GM12878 (cell line): ENCODE data around the gene LRCH4.

ENCODE experiments used
- POLR2AphosphoS2 ChIP-seq: IDR thresholded peaks from 2 replicates; pipeline ENCODE4 v1.6.1; 2011; ENCODE audit warnings: low read depth, mild to moderate bottlenecking, low read length, improper control_type of control experiment, moderate library complexity
- RAD21 ChIP-seq: IDR thresholded peaks from 2 replicates; pipeline ENCODE4 v1.6.1; 2011; ENCODE audit warnings: mild to moderate bottlenecking, low read depth, low read length, moderate library complexity; ENCODE audit not compliant: insufficient read depth
- RFX5 ChIP-seq: IDR thresholded peaks from 2 replicates; pipeline ENCODE4 v1.6.1; 2011; ENCODE audit warnings: low read depth, low read length, improper control_type of control experiment
- TCF7 ChIP-seq: IDR thresholded peaks from 2 replicates; pipeline ENCODE4 v1.6.1; 2014; ENCODE audit warnings: antibody characterized with exemption, borderline replicate concordance
- YY1 ChIP-seq: IDR thresholded peaks from 2 replicates; pipeline ENCODE4 v1.6.1; 2011; ENCODE audit warnings: low read depth, mild to moderate bottlenecking, low read length
- TF ChIP-seq, protein P1 (sequence below), 3 experiments: IDR thresholded peaks in 2 of 3; conservative IDR thresholded peaks in 1 of 3; 2 replicates each; pipeline ENCODE4 v1.5.1; 2011; ENCODE audit warnings: low read depth in 3 of 3, low read length in 3 of 3, mild to moderate bottlenecking in 3 of 3, control low read depth in 2 of 3, moderate library complexity in 2 of 3, inconsistent platforms in 1 of 3, mixed read lengths in 1 of 3; ENCODE audit not compliant: control insufficient read depth in 2 of 3, insufficient read depth in 1 of 3; ENCODE audit errors: extremely low read depth in 1 of 3

DNA sequence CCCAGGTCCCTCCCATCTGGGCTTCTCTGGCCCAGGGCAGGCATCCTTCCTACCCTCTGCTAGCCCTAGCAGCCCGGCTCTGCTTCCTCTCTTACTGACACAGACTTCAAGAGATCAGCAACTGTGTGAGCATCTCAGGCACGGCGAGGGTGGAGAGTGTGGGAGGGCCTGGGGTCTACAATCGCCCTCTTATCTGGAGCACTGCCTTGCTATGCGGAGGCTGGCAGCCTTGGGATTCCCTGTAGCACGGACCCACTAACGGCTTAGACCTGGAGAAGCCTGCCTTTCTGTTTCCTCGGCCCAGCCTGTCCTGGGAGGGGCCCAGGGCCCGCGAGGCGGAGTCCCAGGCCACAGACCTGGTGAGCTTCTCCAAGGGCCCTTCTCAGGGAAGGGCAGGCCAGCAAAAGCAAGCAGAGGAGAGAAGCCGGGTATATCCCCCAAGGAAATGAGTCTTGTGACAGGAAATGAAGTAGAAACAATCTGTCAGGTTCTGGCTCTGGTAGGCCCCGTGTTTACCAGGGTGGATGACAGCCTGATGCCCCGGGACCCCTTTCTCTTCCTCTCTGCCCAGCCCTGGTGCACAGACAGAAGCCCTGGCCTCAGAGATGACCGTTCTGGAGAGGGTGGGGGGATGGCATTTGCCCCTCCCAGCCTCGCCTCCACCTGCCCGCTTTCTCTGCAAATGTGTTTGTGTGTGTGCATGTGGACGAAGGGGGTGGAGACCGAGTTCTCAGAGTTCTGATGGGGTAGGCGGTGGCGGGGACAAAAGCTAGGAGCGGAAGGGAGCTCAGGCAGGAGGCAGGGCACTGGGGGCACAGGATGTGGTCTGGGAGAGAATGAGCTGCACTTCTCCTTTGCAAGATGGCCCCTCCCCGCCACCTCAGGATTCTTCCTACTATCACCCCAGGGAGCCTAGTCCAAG lies 2.5 kb downstream of the LRCH4 start:
- TF ChIP-seq RAD21: no peak
- no peak for TF ChIP-seq TCF7
- peak; percentile 53; the same call in 1 of the 2 replicates for TF ChIP-seq YY1
- TF ChIP-seq, protein P1, sequence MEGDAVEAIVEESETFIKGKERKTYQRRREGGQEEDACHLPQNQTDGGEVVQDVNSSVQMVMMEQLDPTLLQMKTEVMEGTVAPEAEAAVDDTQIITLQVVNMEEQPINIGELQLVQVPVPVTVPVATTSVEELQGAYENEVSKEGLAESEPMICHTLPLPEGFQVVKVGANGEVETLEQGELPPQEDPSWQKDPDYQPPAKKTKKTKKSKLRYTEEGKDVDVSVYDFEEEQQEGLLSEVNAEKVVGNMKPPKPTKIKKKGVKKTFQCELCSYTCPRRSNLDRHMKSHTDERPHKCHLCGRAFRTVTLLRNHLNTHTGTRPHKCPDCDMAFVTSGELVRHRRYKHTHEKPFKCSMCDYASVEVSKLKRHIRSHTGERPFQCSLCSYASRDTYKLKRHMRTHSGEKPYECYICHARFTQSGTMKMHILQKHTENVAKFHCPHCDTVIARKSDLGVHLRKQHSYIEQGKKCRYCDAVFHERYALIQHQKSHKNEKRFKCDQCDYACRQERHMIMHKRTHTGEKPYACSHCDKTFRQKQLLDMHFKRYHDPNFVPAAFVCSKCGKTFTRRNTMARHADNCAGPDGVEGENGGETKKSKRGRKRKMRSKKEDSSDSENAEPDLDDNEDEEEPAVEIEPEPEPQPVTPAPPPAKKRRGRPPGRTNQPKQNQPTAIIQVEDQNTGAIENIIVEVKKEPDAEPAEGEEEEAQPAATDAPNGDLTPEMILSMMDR (IDR thresholded peaks at IDR 0.05 in 2 of 3, conservative IDR thresholded peaks at IDR 0.05 in 1 of 3; ENCODE audit: control insufficient read depth in 2 of 3, extremely low read depth in 1 of 3, insufficient read depth in 1 of 3, low read depth in 3 of 3, low read length in 3 of 3): no peak
- TF ChIP-seq RFX5: no peak
- TF ChIP-seq POLR2AphosphoS2: no peak
